Stimulated activated CD8-positive, alpha-beta memory T cell treated with anti-CD3 and anti-CD28 coated beads, Interleukin-2, amount 100 ng/mL, for 48 hours (primary cell): ENCODE results near the gene HTRA3.
"Not testable (repeated sequence)": the region's sequence is repeated elsewhere in the genome, so short reads cannot be mapped to it uniquely, and the experiment has no call there.

Experiments
- DNase-seq, 2 donors: peaks; one replicate each; pipeline ENCODE4 v3.0.0-alpha.2; 2020; ENCODE audit warnings: low read depth in 2 of 2

Gene HTRA3

DNA sequence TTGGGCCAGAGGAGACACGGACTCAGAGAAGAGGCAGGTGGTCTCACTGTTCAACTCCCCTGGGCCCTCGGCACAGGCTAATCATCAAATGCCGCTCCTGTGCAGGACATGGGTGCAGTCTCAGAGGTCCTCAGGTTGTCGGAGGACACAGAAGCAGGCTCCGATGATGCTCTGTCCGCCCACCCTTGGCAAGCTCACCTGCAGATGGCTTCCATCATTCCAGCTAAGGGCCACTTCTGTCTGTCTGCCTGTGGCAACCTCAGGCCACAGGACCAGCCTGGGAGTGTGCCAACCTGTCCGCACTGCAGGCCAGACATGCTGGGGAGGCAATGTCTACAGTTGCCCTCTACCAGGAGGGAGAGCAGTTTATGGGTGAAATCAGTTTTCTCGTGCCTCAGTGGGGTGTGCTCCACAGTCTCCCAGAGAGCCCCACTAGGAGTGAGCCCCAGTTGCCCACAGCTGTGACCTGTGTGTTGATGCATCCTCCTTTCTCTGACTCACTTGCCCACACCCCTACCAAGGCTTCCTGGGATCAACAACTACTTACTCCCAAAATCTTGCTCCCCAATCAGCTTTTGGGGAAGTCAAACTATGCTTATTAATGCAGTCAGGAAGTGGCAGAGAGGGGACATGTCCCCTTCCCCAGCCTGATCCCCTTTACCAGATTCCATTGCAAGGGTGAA is 55.9 kb downstream of the HTRA3 start:
- DNase-seq: no peak

DNA sequence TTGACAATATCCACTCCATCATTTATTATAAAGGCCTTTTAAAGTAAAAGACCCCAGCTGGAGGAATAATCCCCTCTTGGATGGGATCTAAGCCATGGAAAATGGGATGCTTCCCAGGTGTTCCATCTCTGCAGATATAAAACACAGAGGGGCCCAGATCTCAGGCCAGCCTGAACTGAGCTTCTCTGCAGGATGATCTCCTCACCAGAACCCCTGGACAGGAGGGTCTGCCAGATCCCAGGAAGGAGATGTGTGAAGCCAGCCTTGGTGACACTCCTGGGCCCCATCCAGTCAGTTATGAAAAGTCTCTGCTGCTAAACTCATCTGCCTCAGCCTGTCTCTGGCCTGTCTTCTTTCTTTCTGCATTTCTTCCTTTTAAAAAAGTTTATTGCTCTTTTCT is 56.7 kb downstream of the HTRA3 start:
- DNase-seq: no peak

DNA sequence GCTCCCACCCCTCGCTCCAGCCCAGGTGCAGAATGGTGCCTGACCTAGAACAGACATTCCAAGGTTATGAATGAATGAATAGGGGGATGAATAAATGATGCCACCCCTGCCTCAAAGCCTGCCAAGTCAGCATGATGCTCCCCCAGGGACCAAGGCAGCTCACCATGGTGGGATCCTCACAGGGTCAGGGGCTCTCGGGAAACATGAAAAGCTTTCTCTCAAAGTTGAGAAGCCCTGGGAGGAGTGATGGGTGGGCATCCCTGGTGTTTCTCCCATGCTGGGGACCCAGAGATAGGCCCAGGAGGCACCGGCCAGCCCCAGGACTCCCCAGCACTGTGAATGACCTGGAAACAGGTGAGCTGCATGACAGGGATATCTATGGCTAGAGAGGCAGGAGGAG is 58.9 kb downstream of the HTRA3 start:
- no peak for DNase-seq

DNA sequence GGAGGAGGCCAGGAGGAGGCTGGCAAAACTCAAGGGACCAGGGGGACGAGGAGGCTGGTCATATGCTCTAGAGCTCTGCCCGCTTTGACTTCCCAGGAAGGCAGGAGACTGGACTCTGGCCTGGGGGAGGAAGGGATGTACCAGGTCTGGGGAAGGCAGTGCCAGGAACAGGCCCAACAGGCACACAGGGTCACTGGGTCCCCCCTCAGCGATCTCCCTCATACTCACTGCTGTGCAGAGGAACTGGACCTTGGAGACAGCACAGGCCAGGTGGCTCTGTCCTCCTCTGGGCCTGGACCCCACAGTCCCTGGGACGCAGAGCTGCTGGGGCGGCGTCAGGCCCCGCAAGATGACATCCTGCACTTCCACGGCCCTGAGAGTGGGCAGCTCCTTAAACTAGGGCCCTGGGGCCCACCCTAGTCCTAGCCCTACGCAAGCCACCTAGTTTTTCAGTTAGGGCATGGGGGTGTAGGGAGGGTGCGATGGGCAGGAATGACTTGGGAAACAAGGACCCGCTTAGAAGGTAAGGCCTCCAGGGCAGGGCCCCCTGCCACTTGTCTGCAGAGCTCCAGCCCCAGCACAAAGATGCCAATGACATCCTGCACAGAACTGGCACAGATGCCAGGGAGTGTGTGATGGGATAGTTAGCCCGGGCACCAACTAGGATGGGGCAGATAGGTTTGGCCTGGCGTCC is 59.5 kb downstream of the HTRA3 start:
- DNase-seq: no peak

DNA sequence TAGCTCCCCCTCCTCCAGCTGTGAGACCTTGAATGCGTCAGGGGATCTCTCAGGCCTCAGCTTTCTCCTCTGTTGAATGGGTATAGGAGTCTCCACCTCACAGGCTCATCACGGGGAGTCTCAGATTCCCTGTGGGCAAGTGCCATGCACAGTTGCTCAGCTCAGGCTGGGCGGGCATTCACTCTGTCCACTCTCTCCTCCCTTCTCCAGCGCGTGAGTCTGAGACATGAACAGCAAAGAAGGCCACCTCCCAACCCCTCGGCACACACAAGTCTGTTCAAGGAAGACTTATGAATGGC is 60.0 kb downstream of the HTRA3 start:
- DNase-seq: no peak

DNA sequence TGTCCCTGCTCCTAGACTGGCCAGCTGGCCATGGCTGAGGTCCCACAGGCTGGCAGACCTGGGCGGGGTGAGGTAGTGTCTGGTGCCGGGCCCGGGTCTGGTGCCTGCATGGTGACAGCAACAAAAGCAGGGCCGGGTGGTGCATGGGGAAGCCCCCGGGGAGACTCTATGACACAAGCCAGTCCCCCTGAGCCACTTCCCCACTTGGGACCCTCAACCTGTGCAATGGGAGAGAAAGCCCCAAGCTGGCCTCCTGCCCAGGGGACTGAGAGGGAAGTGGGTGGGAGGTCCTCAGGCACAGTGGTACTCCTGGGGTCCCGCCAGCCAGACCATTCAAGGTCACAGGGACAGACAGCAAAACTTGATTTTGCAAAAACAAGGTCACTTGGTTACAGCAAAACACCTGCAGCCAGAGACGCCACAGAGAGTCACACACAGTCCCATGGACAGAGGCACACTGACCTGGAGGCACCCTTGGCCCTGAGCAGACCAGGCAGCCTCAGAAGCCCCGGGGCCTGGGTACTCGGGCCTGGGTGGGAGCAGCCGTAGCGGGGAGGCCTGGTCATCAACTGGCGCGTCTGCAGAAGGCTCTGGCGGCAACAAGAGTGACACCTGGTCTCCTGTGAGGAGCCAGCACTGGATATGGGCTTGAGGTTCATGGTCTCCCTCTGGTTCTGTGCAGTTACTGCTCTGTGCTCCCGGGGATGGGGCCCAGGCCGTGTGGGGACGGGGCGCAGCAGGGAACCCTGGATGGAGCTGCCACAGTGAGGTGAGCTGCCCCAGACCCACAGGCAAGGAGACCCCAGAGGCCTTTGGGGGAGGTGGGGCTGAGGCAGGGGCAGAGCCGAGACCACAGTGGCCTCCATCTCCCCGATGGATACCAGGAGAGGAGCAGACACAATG is 60.6 kb downstream of the HTRA3 start:
- no peak for DNase-seq

DNA sequence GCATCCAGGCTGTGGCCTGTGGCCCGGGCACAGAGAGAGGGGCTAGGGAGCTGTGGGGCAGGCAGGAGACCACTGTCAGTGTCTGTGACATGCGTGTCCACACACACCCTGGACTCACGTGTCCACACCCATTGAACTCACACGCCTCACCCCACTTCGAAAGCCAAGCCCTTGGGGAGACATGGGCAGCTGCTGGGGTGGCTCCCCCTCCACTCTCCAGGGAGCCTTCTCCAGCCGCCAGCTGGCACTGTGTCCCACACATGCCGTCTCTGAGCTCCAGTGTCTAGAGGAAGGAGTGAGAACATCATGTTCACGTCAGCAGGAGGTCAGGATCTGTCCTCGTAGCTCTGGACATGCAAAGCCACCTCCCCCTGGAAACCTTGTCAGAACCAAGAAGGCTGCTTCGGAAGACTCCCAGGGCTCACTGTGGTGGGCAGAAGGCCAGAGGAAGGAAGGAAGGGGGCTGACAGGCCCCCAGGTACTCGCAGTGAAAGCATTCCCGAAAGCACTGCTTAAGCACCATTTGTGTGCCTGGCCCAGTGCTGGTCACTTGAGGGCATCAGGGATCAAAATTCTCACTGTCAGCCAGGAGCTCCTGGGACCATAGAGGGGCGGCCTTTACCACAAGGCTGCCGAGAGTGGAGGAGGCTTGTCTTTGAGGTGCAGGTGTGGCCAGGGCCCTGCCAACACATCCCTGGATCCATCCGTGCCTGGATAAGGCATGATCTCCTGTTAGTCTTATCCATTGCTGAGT is 61.4 kb downstream of the HTRA3 start:
- no peak for DNase-seq

DNA sequence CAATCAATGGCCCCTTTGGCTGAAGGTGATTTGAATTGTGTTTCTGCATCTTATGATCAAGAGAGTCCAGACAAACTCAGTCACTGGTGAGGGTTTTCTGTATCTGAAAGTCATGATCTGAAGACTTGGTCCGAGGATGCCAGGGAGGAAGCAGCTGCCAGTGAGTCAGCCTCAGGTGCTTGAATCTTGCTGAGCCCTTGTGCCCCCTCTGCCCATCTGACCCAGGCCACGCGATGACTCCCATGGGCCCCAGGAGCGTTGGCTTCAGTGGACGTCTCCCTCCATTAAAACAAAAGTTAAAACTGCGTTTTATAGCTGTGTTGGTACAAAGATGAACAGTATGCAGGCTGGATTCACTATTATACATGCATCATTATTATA is 62.0 kb downstream of the HTRA3 start:
- DNase-seq: no peak

DNA sequence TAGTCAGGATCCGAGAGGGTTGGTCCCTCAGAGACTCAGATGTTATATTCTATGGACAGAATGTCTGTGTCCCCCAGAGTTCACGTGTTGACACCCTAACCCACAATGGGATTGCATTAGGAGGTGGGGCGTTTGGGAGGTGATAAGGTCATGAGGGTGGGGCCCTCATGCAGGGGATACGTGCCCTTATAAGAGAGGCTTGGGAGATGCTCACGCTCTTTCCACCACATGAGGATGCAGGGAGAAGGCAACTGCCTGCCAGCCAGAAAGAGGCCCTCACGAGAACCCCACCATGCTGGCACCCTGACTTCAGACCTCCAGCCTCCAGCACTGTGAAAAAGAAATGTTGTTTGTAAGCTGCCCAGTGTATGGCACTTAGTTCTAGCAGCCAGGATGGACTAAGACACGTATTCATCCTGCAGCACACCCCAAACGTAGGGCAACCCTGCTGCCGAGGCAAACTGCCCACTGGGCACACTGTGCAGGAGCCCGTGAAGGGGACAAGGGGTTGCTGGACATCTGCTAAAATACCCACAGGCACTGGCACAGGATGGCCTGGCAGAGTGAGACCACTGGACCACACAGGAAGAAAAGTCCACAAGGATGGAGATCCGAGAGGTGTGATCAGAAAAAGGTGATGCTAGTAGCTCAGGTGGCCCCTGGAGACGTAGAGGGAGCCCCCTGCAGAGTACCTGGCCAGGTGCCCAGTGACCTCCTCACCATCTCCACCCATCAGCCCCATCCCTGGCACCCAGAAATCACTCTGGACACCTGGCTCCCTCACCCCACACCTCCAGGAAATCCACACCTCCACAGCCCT is 62.7 kb downstream of the HTRA3 start:
- no peak for DNase-seq

DNA sequence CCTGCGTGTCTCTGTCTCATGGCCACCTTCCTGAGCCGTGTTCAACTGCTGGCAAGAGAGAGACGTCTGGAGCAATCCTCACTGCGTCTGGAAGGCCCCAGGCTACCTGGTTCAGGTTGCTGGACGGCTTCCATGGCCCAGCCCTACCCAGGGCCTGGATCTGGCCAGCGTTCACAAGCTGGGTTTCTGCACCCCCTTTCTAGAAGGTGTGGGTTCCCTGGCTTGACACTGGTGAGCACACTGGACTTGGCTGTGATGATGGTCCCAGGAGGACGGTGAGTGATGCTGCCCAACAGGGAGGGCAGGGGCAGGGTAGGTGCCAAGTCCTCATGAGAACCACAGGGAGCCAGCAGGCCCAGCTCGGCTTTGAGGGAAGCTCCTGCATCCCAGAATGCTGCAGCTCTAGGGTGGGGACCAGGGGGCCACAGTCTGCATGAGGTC is 63.4 kb downstream of the HTRA3 start:
- no peak for DNase-seq

DNA sequence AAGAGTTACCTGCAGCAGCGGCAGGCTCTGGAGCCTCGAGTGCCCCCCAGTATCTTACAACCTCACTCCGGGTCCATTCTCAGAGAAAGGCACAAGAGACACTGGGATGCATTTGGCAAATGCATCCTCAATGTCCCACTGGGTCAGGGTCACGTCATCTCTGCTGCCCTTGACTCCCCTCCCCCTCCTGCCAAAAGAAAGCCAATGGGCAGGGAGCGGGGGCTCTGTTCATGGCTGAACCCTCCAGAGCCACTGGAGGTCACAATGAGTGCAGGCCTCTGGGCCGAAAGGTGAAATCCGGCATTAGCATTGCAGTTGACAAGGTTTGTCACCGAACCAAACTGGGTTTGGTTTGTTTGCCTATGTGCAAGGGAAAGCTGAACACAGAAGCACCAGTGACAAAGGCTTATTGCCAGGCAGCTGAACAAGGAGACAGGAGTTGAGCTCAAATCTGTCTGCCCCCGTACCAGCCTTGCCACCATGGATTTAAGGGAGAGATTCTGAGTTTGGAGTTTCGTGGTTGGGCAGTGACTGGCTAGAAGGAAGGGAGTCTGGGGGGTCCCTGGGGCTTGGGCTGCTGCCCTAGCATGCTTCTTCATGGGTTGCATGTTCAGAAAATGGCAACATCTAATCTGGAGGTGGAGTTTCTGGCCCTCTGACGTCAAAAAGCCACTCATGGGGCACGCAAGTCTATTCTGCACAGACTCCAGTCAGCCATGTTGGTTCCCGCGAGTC is 64.3 kb downstream of the HTRA3 start:
- DNase-seq: no peak

DNA sequence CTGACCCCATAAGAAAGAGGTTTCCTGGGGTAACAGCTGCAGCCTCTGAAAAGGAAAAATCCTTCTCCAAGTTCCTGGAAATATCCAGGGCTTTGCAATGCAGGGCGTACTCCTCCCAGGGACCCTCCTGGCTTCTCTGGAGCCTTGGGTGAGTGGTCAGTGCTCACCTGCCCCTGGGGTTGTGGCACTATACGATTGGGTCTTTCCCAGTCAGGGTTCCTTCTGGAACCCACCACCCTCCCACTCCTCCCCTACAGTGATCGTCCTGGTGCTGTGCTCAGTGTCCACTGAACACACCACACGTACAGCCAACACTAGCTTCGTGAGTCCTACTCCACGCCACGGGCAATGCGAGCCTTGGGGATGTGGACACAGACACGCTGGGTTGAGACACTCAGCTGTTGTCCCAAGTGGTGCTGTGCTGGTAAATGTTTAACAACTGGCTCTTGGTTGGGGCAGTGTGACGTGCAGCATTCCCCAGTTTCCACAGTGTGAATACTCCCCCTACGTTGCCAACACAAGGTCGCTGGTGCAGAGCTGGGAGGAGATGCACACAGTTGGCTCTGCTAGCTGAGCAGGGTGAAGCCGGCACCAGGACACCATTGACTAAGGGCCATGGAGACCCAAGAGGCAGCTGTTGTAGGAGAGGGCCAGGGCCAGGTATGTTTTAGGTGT is 65.4 kb downstream of the HTRA3 start:
- no peak for DNase-seq

DNA sequence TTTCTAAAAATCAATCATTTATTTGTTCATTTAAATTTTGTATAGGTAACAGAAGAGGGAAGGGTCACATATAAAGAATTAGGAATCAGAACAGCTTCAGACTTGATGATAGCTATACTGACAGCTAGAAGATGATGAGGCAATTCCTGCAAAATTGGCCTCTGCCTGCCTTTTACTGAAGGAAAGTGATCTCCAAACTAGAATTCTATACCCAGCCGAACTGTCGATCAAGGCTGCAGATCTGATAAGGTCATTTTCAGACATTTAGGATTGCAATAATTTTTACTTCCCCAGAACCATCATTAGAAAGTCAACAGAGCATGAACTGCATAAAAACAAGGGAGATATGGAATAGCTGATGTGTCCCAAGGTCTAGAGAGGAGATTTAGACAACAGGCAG is 66.3 kb downstream of the HTRA3 start:
- no peak for DNase-seq

DNA sequence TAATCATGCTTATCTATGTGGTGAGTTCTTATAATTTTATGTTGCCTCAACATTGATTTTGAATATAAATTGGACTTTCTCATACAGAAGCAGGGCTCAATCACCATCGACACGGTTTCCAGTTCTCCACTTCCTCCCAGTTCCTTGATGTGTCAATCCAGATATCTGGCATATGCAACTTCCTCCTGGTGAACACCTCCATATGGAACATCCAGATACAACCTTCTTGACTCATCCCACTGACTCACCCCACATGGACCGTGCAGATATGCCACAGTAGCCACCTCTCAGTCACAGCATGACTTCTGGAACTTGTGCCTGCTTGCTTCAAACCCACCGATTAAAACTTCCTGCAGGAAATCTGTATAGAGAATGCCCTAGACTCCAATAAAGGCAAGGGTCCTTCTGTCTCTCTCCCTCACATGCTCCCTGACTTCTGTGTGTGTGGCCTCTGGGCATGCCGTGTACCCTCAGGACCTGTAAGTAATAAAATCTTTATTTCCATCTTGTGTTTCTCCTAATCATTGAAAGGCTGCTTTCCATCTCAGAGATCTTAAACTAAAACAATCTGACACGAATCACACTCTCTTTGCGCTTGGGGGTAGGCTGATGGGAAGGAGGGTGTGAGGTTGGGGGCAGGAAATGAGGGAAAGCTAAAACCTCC is 67.0 kb downstream of the HTRA3 start:
- no peak for DNase-seq

DNA sequence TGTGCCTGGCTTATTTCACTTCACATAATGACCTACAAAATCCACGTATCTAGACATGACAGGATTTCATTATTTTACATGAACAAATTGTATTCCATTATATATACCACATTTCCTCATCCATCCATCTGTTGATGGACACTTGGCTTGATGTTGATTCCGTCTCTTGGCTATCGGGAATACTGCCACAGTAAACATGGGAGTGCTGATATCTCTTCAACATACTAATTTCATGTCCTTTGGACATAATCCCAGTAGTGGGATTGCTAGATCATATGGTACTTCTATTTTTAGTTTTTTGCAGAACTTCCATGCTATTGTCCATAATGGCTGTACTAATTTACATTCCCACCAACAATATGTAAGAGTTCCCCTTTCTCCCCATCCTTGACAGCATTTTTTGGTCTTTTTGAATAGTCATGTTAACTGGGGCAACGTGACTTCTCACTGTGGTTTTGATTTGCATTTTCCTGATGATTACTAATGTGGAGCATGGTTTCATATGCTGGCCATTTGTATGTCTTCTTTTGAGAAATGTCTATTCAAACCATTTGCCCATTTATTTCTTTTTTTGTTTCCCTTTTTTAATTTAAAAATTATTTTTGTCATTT is 68.9 kb downstream of the HTRA3 start:
- DNase-seq: no peak

DNA sequence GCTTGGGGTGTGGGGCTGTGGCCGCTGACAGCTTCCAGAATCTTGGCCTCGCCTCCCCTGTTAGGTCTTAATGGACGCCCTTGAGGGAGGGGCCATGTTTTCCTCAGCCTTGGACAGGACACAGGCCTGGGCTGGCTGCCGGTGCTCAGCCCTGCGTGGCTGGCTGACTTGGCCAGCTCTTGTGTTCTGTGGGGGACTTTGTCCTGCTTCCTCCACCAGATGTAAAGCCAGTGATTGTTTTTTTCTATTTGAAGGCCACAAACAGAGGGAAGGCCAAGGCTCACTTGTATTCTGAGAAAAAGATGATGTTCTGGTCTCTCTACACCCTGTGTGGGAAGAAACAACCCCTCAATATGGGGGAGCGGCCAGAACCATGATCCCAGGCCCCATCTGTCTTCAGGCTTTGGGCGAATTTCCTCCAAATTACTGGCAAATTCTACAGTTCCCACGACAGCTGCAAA is 71.3 kb downstream of the HTRA3 start:
- DNase-seq: no peak

DNA sequence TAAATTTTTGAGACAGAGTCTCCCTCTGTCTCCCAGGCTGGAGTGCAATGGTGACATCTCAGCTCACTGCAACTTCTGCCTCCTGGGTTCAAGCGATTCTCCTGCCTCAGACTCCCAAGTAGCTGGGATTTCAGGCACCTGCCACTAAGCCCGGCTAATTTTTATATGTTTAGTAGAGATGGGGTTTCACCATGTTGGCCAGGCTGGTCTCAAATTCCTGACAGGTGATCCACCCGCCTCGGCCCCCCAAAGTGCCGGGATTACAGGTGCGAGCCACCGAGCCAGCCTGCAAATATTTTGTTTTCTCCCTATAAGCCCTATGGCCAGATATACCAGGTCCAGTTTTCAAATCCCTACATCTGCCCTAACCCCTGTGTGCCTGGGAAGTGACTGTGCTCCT is 71.7 kb downstream of the HTRA3 start:
- DNase-seq: not testable (repeated sequence)

DNA sequence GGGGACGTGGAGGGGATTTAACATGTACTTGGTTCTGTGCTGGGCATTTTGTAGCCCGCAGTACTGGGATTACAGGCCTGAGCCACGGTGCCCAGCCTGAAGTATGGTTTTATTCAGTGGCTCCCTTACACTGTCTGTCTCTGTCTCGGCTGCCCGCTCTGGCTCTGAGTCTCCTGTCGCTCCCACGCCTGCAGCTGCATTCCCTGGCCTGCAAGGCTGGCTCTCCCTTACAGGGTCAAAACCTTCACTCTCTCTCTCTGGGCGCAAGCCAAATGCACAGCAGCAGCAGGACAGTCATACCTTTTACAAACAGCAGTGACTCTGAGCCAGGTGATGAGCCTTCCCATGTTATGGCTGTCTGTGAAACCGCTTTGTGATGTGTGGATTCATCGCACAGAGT is 72.1 kb downstream of the HTRA3 start:
- DNase-seq: no peak
